Subcutaneous abdominal adipose tissue (tissue), 5 donors: Measurements from ENCODE around the gene BMPR1A.
"Not testable (repeated sequence)": the region's sequence is repeated elsewhere in the genome, so short reads cannot be mapped to it uniquely, and the experiment has no call there.

ENCODE experiments used
- H3K27ac ChIP-seq: one replicate; pipeline ENCODE4 v1.7.0; 2013; ENCODE audit warnings: low read depth, mild to moderate bottlenecking, inconsistent platforms, low read length, moderate library complexity
- H3K27me3 ChIP-seq, 5 donors: one replicate each; pipeline ENCODE4 v1.7.0; 2013; ENCODE audit warnings: low read length in 5 of 5, inconsistent platforms in 1 of 5; ENCODE audit not compliant: control insufficient read depth in 5 of 5, insufficient read depth in 4 of 5
- H3K36me3 ChIP-seq, 5 donors: one replicate each; pipeline ENCODE4 v1.7.0; 2013; ENCODE audit warnings: low read length in 5 of 5; ENCODE audit not compliant: control insufficient read depth in 5 of 5, insufficient read depth in 5 of 5
- H3K4me1 ChIP-seq, 5 donors: one replicate each; pipeline ENCODE4 v1.7.0; 2013; ENCODE audit warnings: low read length in 5 of 5, mild to moderate bottlenecking in 3 of 5, moderate library complexity in 1 of 5; ENCODE audit not compliant: control insufficient read depth in 5 of 5, insufficient read depth in 5 of 5
- H3K4me3 ChIP-seq, 5 donors: one replicate each; pipeline ENCODE4 v1.7.0; 2013; ENCODE audit warnings: low read length in 5 of 5, low read depth in 1 of 5
- H3K9ac ChIP-seq, 5 donors: one replicate each; pipeline ENCODE4 v1.7.0; 2013; ENCODE audit warnings: low read length in 5 of 5, mild to moderate bottlenecking in 4 of 5, moderate library complexity in 3 of 5
- H3K9me3 ChIP-seq, 5 donors: one replicate each; pipeline ENCODE4 v1.7.0; 2013; ENCODE audit warnings: low read length in 5 of 5; ENCODE audit not compliant: control insufficient read depth in 5 of 5
- donor health status: healthy.
- donor health status: healthy.
- donor health status: healthy.
- donor health status: healthy.
- donor health status: healthy.

The BMPR1A gene

DNA sequence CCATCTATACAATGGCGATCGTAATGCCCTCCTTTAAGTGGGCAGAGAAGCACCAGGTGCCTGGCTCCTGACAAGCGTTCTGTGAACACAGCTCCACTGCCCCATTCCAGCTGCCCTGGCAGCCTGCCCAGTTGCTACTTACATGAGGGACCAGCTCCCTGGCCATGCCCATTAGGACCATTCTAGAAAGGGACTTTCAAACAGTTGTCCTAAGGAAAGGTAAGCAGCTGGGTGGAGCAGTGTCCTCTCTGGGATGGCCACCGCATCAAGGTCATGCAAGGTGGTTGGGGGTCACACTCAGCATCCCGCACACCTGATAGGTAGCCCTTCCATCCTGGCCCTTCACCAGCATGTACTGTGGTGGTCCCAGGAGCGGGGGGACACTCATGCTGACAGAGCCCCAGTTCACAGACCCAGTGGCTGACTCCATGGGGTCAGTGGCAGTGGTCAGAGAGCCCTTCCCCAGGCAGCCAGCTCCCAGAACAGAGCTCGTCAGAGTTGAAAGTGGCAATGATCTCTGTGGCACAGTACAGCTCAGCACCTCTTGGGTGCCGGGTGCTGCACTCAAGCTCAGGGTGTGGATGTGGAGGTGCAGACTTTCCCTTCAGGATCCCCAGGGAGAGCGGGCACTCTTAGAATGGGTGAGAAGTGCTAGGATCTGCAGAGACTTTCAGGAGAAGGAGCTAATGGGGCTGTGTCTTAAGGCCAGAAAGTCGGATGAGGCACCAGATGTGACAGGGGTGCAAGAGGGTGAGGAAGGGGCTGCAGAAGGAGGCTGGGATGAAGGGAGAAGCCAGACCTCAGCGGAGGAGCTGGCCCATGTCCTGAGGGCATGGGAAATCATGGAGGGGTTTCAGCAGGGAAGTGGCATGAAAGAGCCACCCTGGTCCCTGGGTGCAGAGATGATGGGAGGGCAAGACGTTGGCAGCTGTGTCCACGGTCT, 190.1 kb downstream of the BMPR1A start:
- Histone ChIP-seq H3K4me1 (peaks cover 12 to 68% (median 60%) of the 10 kb centered on the region in 5 donors), H3K27me3 (no peaks in the 10 kb centered on the region), H3K27ac (no peak overlapping the region), H3K9ac (peak overlapping the region in 1 of 5 donors; percentile 41), H3K9me3 (no peaks in the 10 kb centered on the region), H3K36me3 (peaks cover 0 to 44% (median 31%) of the 10 kb centered on the region in 5 donors), H3K4me3 (no peak overlapping the region)

DNA sequence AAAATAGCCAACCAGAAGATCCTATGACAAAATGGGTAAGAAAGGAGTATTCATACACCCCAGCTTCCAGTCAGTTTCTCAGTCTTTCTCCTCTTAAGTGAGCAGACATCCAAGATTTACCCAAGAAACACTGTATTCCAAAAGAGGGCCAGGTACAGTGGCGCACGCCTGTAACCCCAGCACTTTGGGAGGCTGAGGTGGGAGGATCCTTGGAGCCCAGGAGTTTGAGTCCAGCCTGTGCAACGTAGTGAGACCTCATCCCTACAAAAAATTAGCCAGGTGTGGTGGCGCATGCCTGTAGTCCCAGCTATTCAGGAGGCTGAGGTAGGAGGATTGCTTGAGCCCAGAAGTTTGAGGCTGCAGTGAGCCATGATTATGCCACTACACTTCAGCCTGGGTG, 191.4 kb downstream of the BMPR1A start:
- Histone ChIP-seq H3K36me3 (peaks cover 0 to 37% (median 25%) of the 10 kb centered on the region in 5 donors), H3K4me1 (peaks cover 12 to 81% (median 55%) of the 10 kb centered on the region in 5 donors)
- not testable (repeated sequence) for H3K9me3 ChIP-seq, H3K27me3 ChIP-seq, H3K27ac ChIP-seq, H3K9ac ChIP-seq, H3K4me3 ChIP-seq

DNA sequence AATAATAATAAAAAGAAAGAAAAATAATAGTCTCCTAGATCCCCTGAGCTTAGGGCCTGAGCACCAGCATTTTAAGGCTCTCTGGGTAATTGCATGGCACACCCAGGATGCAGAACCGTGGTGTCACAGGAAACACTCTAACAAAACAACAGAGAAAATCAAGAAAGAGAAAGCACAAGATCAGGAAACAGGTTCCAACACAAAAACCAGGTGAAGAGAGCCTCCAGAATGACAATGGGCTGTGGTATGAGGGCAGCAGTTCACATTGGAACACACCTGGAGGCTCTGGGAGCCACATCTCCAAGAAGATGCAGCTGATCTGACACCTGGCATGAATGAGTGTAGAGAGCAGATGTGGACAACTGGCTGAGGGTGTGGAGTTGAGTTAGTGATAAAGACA, 193.9 kb downstream of the BMPR1A start:
- Histone ChIP-seq H3K4me1 (peaks cover 14 to 83% (median 53%) of the 10 kb centered on the region in 5 donors), H3K27me3 (no peaks in the 10 kb centered on the region), H3K9me3 (no peaks in the 10 kb centered on the region), H3K4me3 (no peak overlapping the region), H3K36me3 (peaks cover 0 to 13% (median 3%) of the 10 kb centered on the region in 5 donors), H3K9ac (peak overlapping the region in 1 of 5 donors; percentile 22), H3K27ac (no peak overlapping the region)

DNA sequence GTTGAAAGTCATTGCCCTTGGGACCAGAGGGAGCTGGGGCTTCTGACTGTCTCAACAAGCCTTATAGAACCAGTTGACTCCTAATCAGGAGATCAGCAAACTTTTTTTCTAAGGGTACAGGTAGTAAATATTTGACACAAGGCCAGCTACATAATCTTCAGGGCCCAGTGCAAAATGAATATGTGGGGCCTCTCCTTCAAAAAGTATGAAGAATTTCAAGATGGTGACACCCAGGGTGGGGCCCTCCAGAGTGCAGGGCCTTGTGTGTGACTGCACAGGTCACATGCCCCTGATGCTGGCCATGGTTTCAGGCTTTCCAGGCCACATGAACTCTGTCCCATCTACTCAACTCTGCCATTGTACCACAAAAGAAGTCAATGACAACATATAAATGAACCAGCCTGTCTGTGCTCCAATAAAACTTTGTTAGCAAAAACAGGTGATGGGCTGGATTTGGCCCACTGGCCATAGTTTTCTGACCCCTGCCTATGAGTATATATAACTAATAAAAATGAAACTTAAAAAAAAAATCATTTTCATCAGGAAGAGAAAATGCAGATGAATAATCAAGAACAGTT, 194.9 kb downstream of the BMPR1A start:
- Histone ChIP-seq H3K9me3 (no peaks in the 10 kb centered on the region), H3K4me3 (no peak overlapping the region), H3K27me3 (no peaks in the 10 kb centered on the region), H3K9ac (no peak overlapping the region), H3K36me3 (peaks cover 0 to 6% (median 3%) of the 10 kb centered on the region in 5 donors), H3K27ac (peak overlapping the region; percentile 99), H3K4me1 (peaks cover 12 to 81% (median 51%) of the 10 kb centered on the region in 5 donors)

DNA sequence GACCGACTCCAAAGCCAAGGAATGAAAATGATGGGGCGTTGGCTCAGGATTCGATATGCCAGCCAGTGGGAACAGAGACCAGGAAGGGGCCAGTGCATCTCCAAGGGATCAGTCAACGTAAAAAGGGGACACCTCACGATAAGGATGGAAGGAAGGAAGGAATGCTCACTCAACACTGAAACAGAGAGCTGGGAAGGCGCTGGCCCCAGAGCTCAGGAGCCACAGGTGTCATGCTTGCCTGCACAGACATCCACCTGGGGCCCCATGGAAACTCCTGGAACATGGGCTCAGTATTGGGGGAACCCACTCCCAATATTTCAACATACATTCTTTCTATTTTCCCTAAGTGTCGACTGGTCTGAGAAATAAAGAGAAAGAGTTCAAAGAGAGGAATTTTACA, 195.7 kb downstream of the BMPR1A start:
- no peaks in the 10 kb centered on the region for H3K9me3 ChIP-seq
- H3K36me3 ChIP-seq, result no peaks in the 10 kb centered on the region
- H3K27me3 ChIP-seq, result no peaks in the 10 kb centered on the region
- peaks cover 12 to 81% (median 51%) of the 10 kb centered on the region in 5 donors for H3K4me1 ChIP-seq
- H3K27ac ChIP-seq, result peak overlapping the region; percentile 99
- H3K4me3 ChIP-seq, result peak overlapping the region in 1 of 5 donors; percentile 25
- no peak overlapping the region for H3K9ac ChIP-seq

DNA sequence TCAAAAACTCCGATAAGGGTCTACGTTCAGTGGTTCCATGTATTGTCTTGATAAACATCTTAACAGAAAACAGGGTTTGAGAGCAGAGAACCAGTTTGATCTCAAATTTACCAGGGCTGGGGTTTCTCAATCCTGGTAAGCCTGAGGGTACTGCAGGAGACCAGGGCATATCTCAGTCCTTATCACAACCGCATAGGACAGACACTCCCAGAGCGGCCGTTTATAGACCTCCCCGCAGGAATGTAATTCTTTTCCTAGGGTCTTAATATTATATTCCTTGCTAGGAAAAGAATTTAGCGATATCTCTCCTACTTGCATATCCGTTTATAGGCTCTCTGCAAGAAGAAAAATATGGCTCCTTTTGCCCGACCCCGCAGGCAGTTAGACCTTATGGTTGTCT, 196.3 kb downstream of the BMPR1A start:
- H3K36me3 ChIP-seq, H3K27me3 ChIP-seq, H3K9me3 ChIP-seq, H3K4me3 ChIP-seq, H3K9ac ChIP-seq: not testable (repeated sequence)
- Histone ChIP-seq H3K4me1 (peaks cover 13 to 85% (median 57%) of the 10 kb centered on the region in 5 donors), H3K27ac (peak overlapping the region; percentile 99)

DNA sequence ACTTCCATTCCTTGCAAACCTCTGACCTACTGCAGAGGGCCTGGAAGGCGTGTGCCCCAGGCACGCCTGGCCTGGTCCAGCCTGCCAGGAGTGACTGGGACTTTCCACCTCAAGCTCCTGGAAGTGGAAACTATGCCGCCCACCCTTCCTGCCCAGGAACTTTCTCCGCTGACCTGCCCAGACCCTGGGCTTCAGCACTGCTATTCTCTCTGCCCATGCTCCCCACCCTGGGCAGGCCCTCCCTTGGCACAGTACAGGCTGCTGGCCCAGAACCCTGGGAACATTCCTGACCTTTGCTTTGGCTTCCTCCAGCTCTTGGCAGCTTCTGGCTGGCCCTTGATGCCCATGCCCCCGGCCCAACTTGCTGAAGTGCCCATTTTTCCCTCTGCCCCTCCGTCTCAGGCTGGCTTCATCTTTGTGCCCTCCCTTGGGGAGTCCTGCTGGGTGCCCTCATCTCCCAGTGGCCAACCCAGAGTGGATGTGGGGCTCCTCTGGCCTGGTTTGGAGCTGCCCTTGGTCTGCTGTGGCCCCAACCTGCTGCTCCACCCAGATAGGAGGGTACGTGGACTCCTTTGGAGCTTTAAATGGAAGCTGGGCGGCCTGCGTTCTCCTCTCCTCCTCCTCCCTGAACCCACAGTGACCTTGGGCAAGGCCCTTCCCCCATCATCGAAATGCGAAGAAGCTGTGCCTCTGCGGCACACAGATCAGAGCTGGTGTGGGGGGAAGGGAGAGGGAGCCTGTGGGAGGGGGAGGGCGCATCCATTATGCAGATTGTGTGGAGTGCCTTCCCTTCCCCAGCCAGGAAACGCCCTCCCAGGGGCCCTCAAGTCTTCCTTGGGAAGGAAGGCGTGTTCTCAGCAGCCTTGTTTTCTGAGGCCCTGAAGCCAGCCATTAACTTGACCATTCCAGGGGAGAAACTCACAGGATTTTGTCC, 197.6 kb downstream of the BMPR1A start:
- peaks cover 16 to 89% (median 70%) of the 10 kb centered on the region in 5 donors for H3K4me1 ChIP-seq

DNA sequence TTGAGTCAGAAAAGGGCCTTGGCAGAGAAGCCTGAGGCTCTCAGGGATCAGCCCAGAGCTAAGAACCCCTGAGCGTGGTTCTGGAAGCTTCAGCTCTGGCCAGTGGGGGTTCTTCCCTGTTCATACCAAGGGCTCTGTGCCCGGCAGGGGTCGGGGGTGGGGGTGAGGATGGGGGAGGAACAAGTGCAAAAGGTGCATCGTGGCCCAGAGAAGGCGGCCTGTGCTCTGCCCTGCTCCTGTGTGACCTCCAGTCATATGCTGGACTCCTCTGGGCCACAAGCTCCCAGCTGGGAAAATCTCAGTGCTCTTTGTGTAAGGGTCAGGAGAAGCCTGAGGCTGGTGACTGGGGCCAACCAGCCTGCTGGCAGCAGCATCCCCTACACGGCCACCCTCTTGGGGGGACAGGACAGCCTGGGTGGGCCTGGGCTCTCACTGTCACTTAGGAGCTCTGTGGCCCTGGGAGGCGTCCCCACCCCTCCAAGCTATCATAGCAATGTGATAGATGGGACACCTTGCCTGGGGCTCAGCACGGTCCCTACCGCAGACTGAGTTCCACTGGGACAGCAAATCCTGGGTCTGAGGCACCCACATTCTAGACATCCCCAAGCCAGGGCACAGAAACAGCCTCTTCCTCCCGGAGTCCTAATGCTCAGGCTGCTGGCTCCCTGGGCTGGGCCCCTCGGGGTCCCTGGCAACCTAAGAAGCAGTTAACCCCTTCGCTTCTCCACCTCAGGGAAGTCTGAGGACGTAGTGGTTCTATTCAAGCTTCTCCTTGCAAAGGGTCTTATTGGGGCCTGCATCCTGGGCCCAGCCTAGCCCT, 198.5 kb downstream of the BMPR1A start:
- peak overlapping the region; percentile 38 to 80 (median 72) for H3K4me3 ChIP-seq
- peak overlapping the region; percentile 63 to 89 (median 78) for H3K9ac ChIP-seq
- H3K4me1 ChIP-seq, result peaks cover 21 to 95% (median 79%) of the 10 kb centered on the region in 5 donors

More for the DNA sequence above, 197.6 kb downstream of the BMPR1A start:
- Histone ChIP-seq H3K9me3 (no peaks in the 10 kb centered on the region), H3K4me3 (peak overlapping the region in 4 of 5 donors; percentile 45 to 80 (median 74)), H3K36me3 (no peaks in the 10 kb centered on the region), H3K27me3 (no peaks in the 10 kb centered on the region), H3K27ac (peak overlapping the region; percentile 99), H3K9ac (peak overlapping the region; percentile 63 to 86 (median 78))

More for the DNA sequence above, 198.5 kb downstream of the BMPR1A start:
- no peaks in the 10 kb centered on the region for H3K27me3 ChIP-seq
- no peaks in the 10 kb centered on the region for H3K9me3 ChIP-seq
- no peaks in the 10 kb centered on the region for H3K36me3 ChIP-seq
- peak overlapping the region; percentile 99 for H3K27ac ChIP-seq
